GM19467 (cell line): ENCODE measurements around the gene GPR35.

Experiments used
- ATAC-seq: cut with Tn5 transposase; IDR thresholded peaks from one replicate; pipeline ENCODE4 v1.9.1; 2021; ENCODE audit warnings: mild to moderate bottlenecking, moderate library complexity; ENCODE audit not compliant: unreplicated experiment

GPR35 gene

GRCh38 chr2:240624950-240625621, at the start of gene GPR35:
GPR35 (plus strand) TSS chr2:240625480; CDS start chr2:240629953, 4,473 bp downstream.
- no peak for ATAC-seq

- ATAC-seq = no peak
These were observed 49.2 kb upstream of the GPR35 start for GRCh38 chr2:240576036-240576435.

GRCh38 chr2:240576436-240577205, 48.7 kb upstream of the GPR35 start:
- ATAC-seq = no peak

GRCh38 chr2:240577281-240578109, 47.8 kb upstream of the GPR35 start:
- no peak for ATAC-seq

GRCh38 chr2:240578110-240578450, 47.2 kb upstream of the GPR35 start:
- no peak for ATAC-seq

GRCh38 chr2:240578488-240578887, 46.8 kb upstream of the GPR35 start:
- ATAC-seq = no peak

GRCh38 chr2:240579071-240579762, 46.1 kb upstream of the GPR35 start:
- no peak for ATAC-seq

GRCh38 chr2:240579771-240580614, 45.3 kb upstream of the GPR35 start:
- no peak for ATAC-seq

GRCh38 chr2:240581811-240582210, 43.5 kb upstream of the GPR35 start:
- ATAC-seq = no peak

- no peak for ATAC-seq
These were observed 42.5 kb upstream of the GPR35 start for GRCh38 chr2:240582781-240583180.

- no peak for ATAC-seq
These were observed 41.5 kb upstream of the GPR35 start for GRCh38 chr2:240583774-240584173.

GRCh38 chr2:240584486-240585031, 40.7 kb upstream of the GPR35 start:
- ATAC-seq = peak; percentile 42

GRCh38 chr2:240585101-240585500, 40.2 kb upstream of the GPR35 start:
- peak; percentile 25 for ATAC-seq

GRCh38 chr2:240585681-240586197, 39.5 kb upstream of the GPR35 start:
- no peak for ATAC-seq

GRCh38 chr2:240586198-240586918, 38.9 kb upstream of the GPR35 start, which contains the start of gene CAPN10:
CAPN10 (plus strand) TSS chr2:240586734; CDS start chr2:240586912, 178 bp downstream.
- peak; percentile 51 for ATAC-seq

GRCh38 chr2:240586919-240587800, 38.1 kb upstream of the GPR35 start:
- no peak for ATAC-seq

GRCh38 chr2:240588006-240588655, 37.1 kb upstream of the GPR35 start:
- no peak for ATAC-seq
